Esophagus squamous epithelium (tissue), 5 donors: ENCODE data around the gene SINHCAF. TPM values are rescaled to one million over a fixed set of nuclear protein-coding genes. Genes with fewer than 3 reads are reported as not detected.

Experiments
- DNase-seq: peaks from one replicate; lab custom pipeline; 2025; lab: John Stamatoyannopoulos, UW
- H3K27ac ChIP-seq, 4 donors: fragments of 200-600 bp; sonication (generic); one replicate each; pipeline ENCODE4 v1.5.1; 2016 to 2019; ENCODE audit warnings: mild to moderate bottlenecking in 1 of 4
- H3K27me3 ChIP-seq, 4 donors: fragments of 200-600 bp; sonication (generic); 1 replicate in 3 of 4; 2 replicates in 1 of 4; pipeline versions ENCODE4 v1.5.1 to v1.6.0; 2017 to 2021; ENCODE audit warnings: antibody characterized with exemption in 1 of 4
- H3K36me3 ChIP-seq, 3 donors: fragments of 200-600 bp; sonication (generic); one replicate each; pipeline ENCODE4 v1.5.1; 2016 to 2019
- H3K4me1 ChIP-seq, 3 donors: fragments of 200-600 bp; sonication (generic); one replicate each; pipeline ENCODE4 v1.5.1; 2017 to 2019
- H3K4me3 ChIP-seq, 4 donors: fragments of 200-600 bp; sonication (generic); 1 replicate in 3 of 4; 2 replicates in 1 of 4; pipeline ENCODE4 v1.5.1; 2016 to 2019; ENCODE audit warnings: mild to moderate bottlenecking in 2 of 4, moderate library complexity in 1 of 4
- H3K9me3 ChIP-seq, 3 donors: fragments of 200-600 bp; sonication (generic); one replicate each; pipeline ENCODE4 v1.5.1; 2016 to 2019
- CTCF ChIP-seq, 6 experiments: fragments of 450-650 bp in 4 of 6; fragments of 200-600 bp in 2 of 6; sonication (generic) in 2 of 6; IDR thresholded peaks; one replicate each; pipeline ENCODE4 v1.5.1; 2016 to 2019; ENCODE audit warnings: antibody characterized with exemption in 6 of 6, mild to moderate bottlenecking in 4 of 6, moderate library complexity in 4 of 6
- POLR2A ChIP-seq, 4 donors: fragments of 450-650 bp; IDR thresholded peaks; one replicate each; pipeline ENCODE4 v1.6.1; 2017; ENCODE audit warnings: antibody characterized with exemption in 4 of 4, mild to moderate bottlenecking in 4 of 4, moderate library complexity in 3 of 4
- WGBS, 2 donors: methylation state at CpG; one replicate each; pipeline ENCODE4 v1.1.5; 2018; 5-methylcytosine and 5-hydroxymethylcytosine counted together
- intact Hi-C: fragments of 100-400 bp; cut with DNase I; formaldehyde crosslinking; loops from one replicate; pipeline ENCODE4 v1.15.0; 2022
- total RNA-seq, 4 donors: library from RNA; depleted of rRNA; stranded (reverse); fragments of >200 nt; gene quantifications; one replicate each; pipeline ENCODE4 v1.1.0, GENCODE V29; 2016
- donor health status: DM: yes; HTN: yes; CAD: no.

The SINHCAF gene
- total RNA-seq, 4 donors from 2014 or later = 52.2 to 71.9 (median 62.0) TPM

- Histone ChIP-seq H3K4me1 (no peaks in the 10 kb centered on the region), H3K36me3 (peaks cover 0 to 31% (median 0%) of the 10 kb centered on the region in 3 donors), H3K9me3 (no peaks in the 10 kb centered on the region), H3K27me3 (no peaks in the 10 kb centered on the region), H3K4me3 (no peak overlapping the region), H3K27ac (no peak overlapping the region)
- no peak for DNase-seq
- intact Hi-C loops = loop anchor here (5.0 kb wide), 1 partner anchor 425 kb away; no protein-coding TSS in a partner anchor
- WGBS, 2 donors = 86 to 92% methylated on average over 4 of the region's 4 CpGs
- TF ChIP-seq CTCF (IDR thresholded peaks at IDR 0.05) = no peak
- no peak for TF ChIP-seq POLR2A (IDR thresholded peaks at IDR 0.05)
Measured at GRCh38 chr12:31272607-31273225, 53.2 kb downstream of the SINHCAF start.

GRCh38 chr12:31267966-31268365 lies 58.0 kb downstream of the SINHCAF start:
- TF ChIP-seq POLR2A (IDR thresholded peaks at IDR 0.05) (no peak), CTCF (IDR thresholded peaks at IDR 0.05) (no peak)
- intact Hi-C loops = no loop called here
- Histone ChIP-seq H3K27me3 (no peaks in the 10 kb centered on the region), H3K27ac (no peak overlapping the region), H3K9me3 (no peaks in the 10 kb centered on the region), H3K4me1 (no peaks in the 10 kb centered on the region), H3K36me3 (no peaks in the 10 kb centered on the region), H3K4me3 (no peak overlapping the region)
- WGBS, 2 donors = 92 to 96% methylated on average over 2 of the region's 2 CpGs
- no peak for DNase-seq

- Histone ChIP-seq H3K27me3 (no peaks in the 10 kb centered on the region), H3K36me3 (no peaks in the 10 kb centered on the region), H3K4me3 (no peak overlapping the region), H3K4me1 (peaks cover 0 to under 1% (median 0%) of the 10 kb centered on the region in 3 donors), H3K27ac (no peak overlapping the region), H3K9me3 (no peaks in the 10 kb centered on the region)
- WGBS, 2 donors = 81 to 87% methylated on average over 10 to 11 of the region's 11 CpGs
- intact Hi-C loops = no loop called here
- DNase-seq = no peak
- no peak for TF ChIP-seq POLR2A (IDR thresholded peaks at IDR 0.05)
- no peak for TF ChIP-seq CTCF (IDR thresholded peaks at IDR 0.05)
Measured at GRCh38 chr12:31265722-31266121, 60.2 kb downstream of the SINHCAF start.

GRCh38 chr12:31263661-31264060 lies 62.3 kb downstream of the SINHCAF start:
- peaks cover 0 to 4% (median 4%) of the 10 kb centered on the region in 3 donors for H3K4me1 ChIP-seq
- TF ChIP-seq POLR2A (IDR thresholded peaks at IDR 0.05) (no peak), CTCF (IDR thresholded peaks at IDR 0.05) (no peak)
- no peak for DNase-seq
- H3K27ac ChIP-seq = no peak overlapping the region
- H3K9me3 ChIP-seq = no peaks in the 10 kb centered on the region
- no peak overlapping the region for H3K4me3 ChIP-seq
- no peaks in the 10 kb centered on the region for H3K36me3 ChIP-seq
- H3K27me3 ChIP-seq = no peaks in the 10 kb centered on the region
- intact Hi-C loops = no loop called here
- WGBS, 2 donors = 44 to 69% methylated on average over 3 of the region's 3 CpGs

GRCh38 chr12:31261744-31262143 lies 64.2 kb downstream of the SINHCAF start:
- H3K27ac ChIP-seq = no peak overlapping the region
- no peaks in the 10 kb centered on the region for H3K9me3 ChIP-seq
- H3K27me3 ChIP-seq = no peaks in the 10 kb centered on the region
- no peak for TF ChIP-seq CTCF (IDR thresholded peaks at IDR 0.05)
- TF ChIP-seq POLR2A (IDR thresholded peaks at IDR 0.05) = no peak
- H3K4me3 ChIP-seq = no peak overlapping the region
- H3K4me1 ChIP-seq = peaks cover 0 to 4% (median 4%) of the 10 kb centered on the region in 3 donors
- H3K36me3 ChIP-seq = no peaks in the 10 kb centered on the region
- intact Hi-C loops = no loop called here
- 92 to 95% methylated on average over 2 of the region's 2 CpGs for WGBS, 2 donors
- DNase-seq = no peak
